IMR-90 (cell line): ENCODE results near the gene H19. TPM values are rescaled to one million over a fixed set of nuclear protein-coding genes. Genes with fewer than 3 reads are reported as not detected.

Experiments used
- ATAC-seq: fragments of 200-7000 bp; cut with Tn5 transposase; 2 replicates; pipeline ENCODE4 v1.9.1; 2020; ENCODE audit warnings: low read depth, mild to moderate bottlenecking, moderate library complexity
- Bru-seq: library from RNA; stranded (reverse); fragments of 400-500 nt; gene quantifications from one replicate; lab custom pipeline; 2021; lab: Mats Ljungman, UMichigan
- BruChase-seq, 2 experiments: library from RNA; stranded (reverse); fragments of 400-500 nt; gene quantifications; one replicate each; lab custom pipeline; 2021; lab: Mats Ljungman, UMichigan
- BruUV-seq: library from RNA; stranded (reverse); fragments of 400-500 nt; replicated peaks from 2 replicates; lab custom pipeline; 2021; lab: Mats Ljungman, UMichigan
- CTCF ChIA-PET: fragments of 300-600 bp; formaldehyde crosslinking; extraction: SDS; loops from one replicate; lab custom pipeline; 2021; ENCODE audit warnings: antibody characterized with exemption; lab: Yijun Ruan, JAX
- POLR2A ChIA-PET: fragments of 300-600 bp; sonication (Branson Sonifier 250); formaldehyde crosslinking; loops from one replicate; lab custom pipeline; 2022; ENCODE audit warnings: antibody characterized with exemption; ENCODE audit not compliant: unreplicated experiment; lab: Charles Lee
- DNase-seq: peaks from one replicate; pipeline ENCODE4 v3.0.0; 2013
- H2AFZ ChIP-seq: replicated peaks from 2 replicates; pipeline ENCODE3; 2013; ENCODE audit warnings: low read length, mild to moderate bottlenecking; ENCODE audit not compliant: poor library complexity
- H2AK5ac ChIP-seq: 2 replicates; pipeline ENCODE4 v1.6.1; 2013; ENCODE audit warnings: low read depth, low read length, inconsistent platforms
- H2AK9ac ChIP-seq: replicated peaks from 2 replicates; pipeline ENCODE3; 2013; ENCODE audit warnings: mild to moderate bottlenecking, low read depth, low read length, moderate library complexity; ENCODE audit not compliant: poor library complexity
- H2BK120ac ChIP-seq: 2 replicates; pipeline ENCODE4 v1.6.1; 2013; ENCODE audit warnings: low read depth, low read length, inconsistent platforms
- H2BK15ac ChIP-seq: 3 replicates; pipeline ENCODE4 v1.6.1; 2013; ENCODE audit warnings: low read depth, low read length, inconsistent platforms
- H2BK20ac ChIP-seq: 2 replicates; pipeline ENCODE4 v1.6.1; 2013; ENCODE audit warnings: low read depth, mild to moderate bottlenecking, inconsistent platforms, low read length, moderate library complexity
- H2BK5ac ChIP-seq: 2 replicates; pipeline ENCODE4 v1.6.1; 2013; ENCODE audit warnings: mild to moderate bottlenecking, low read depth, low read length, inconsistent platforms; ENCODE audit not compliant: poor library complexity, severe bottlenecking
- H3K14ac ChIP-seq: replicated peaks from 2 replicates; pipeline ENCODE4 v1.6.1; 2013; ENCODE audit warnings: low read depth, low read length, inconsistent platforms
- H3K18ac ChIP-seq: 2 replicates; pipeline ENCODE4 v1.6.1; 2013; ENCODE audit warnings: low read depth, low read length, control low read depth
- H3K23ac ChIP-seq: 2 replicates; pipeline ENCODE4 v1.6.1; 2013; ENCODE audit warnings: low read depth, low read length, inconsistent platforms
- H3K27ac ChIP-seq: 2 replicates; pipeline ENCODE4 v1.5.1; 2013; ENCODE audit warnings: mild to moderate bottlenecking, control low read depth, low read length; ENCODE audit not compliant: insufficient read depth
- H3K27me3 ChIP-seq: 2 replicates; pipeline ENCODE4 v1.6.1; 2013; ENCODE audit warnings: low read length; ENCODE audit not compliant: control insufficient read depth, insufficient read depth
- H3K36me3 ChIP-seq: 2 replicates; pipeline ENCODE4 v1.6.1; 2013; ENCODE audit warnings: low read length, mixed read lengths; ENCODE audit not compliant: control insufficient read depth, insufficient read depth
- H3K4ac ChIP-seq: 2 replicates; pipeline ENCODE4 v1.6.1; 2013; ENCODE audit warnings: low read depth, low read length, inconsistent platforms
- H3K4me1 ChIP-seq: 2 replicates; pipeline ENCODE4 v1.6.1; 2013; ENCODE audit warnings: low read length, mixed read lengths; ENCODE audit not compliant: control insufficient read depth, insufficient read depth
- H3K4me2 ChIP-seq: 2 replicates; pipeline ENCODE4 v1.6.1; 2013; ENCODE audit warnings: low read depth, mild to moderate bottlenecking, control low read depth, low read length, moderate library complexity
- H3K4me3 ChIP-seq: 2 replicates; pipeline ENCODE4 v1.5.1; 2013; ENCODE audit warnings: low read depth, mild to moderate bottlenecking, control low read depth, low read length, moderate library complexity; ENCODE audit not compliant: insufficient read depth
- H3K56ac ChIP-seq: 2 replicates; pipeline ENCODE4 v1.6.1; 2013; ENCODE audit warnings: low read length, inconsistent platforms; ENCODE audit not compliant: insufficient read depth; ENCODE audit errors: extremely low read depth
- H3K79me1 ChIP-seq, 2 experiments: 2 replicates each; pipeline ENCODE4 v1.6.1; 2013; ENCODE audit warnings: low read length in 2 of 2, inconsistent platforms in 1 of 2, low read depth in 1 of 2
- H3K9ac ChIP-seq: 2 replicates; pipeline ENCODE4 v1.6.1; 2013; ENCODE audit warnings: low read depth, low read length, control low read depth
- H3K9me1 ChIP-seq: 2 replicates; pipeline ENCODE4 v1.6.1; 2013; ENCODE audit warnings: low read length, inconsistent platforms; ENCODE audit not compliant: insufficient read depth
- H3K9me3 ChIP-seq: 2 replicates; pipeline ENCODE4 v1.6.1; 2013; ENCODE audit warnings: low read length; ENCODE audit not compliant: control insufficient read depth, insufficient read depth
- H4K20me1 ChIP-seq: 2 replicates; pipeline ENCODE4 v1.6.1; 2013; ENCODE audit warnings: low read length, inconsistent platforms; ENCODE audit not compliant: insufficient read depth
- H4K5ac ChIP-seq: 2 replicates; pipeline ENCODE4 v1.6.1; 2013; ENCODE audit warnings: mild to moderate bottlenecking, low read depth, low read length, control low read depth
- H4K8ac ChIP-seq, 2 experiments: 2 replicates each; pipeline ENCODE4 v1.6.1; 2013; ENCODE audit warnings: low read depth in 2 of 2, low read length in 2 of 2, control low read depth in 1 of 2, inconsistent platforms in 1 of 2
- H4K91ac ChIP-seq: 2 replicates; pipeline ENCODE4 v1.6.1; 2013; ENCODE audit warnings: low read depth, low read length, inconsistent platforms; ENCODE audit not compliant: insufficient read depth
- BHLHE40 ChIP-seq: fragments of 150-350 bp; IDR thresholded peaks from 2 replicates; pipeline ENCODE4 v1.6.1; 2016; ENCODE audit warnings: mild to moderate bottlenecking, low read depth, low read length
- CEBPB ChIP-seq: IDR thresholded peaks from 2 replicates; pipeline ENCODE4 v1.6.1; 2012; ENCODE audit warnings: low read depth, low read length, improper control_type of control experiment
- CHD1 ChIP-seq: IDR thresholded peaks from 2 replicates; pipeline ENCODE4 v1.6.1; 2012; ENCODE audit warnings: low read depth, low read length, improper control_type of control experiment
- FOS ChIP-seq: fragments of 150-350 bp; IDR thresholded peaks from 2 replicates; pipeline ENCODE4 v1.6.1; 2016; ENCODE audit warnings: low read depth, low read length
- MAFK ChIP-seq: IDR thresholded peaks from 2 replicates; pipeline ENCODE4 v1.6.1; 2012; ENCODE audit warnings: low read depth, low read length, improper control_type of control experiment
- MAZ ChIP-seq: IDR thresholded peaks from 2 replicates; pipeline ENCODE4 v1.6.1; 2012; ENCODE audit warnings: low read depth, mild to moderate bottlenecking, low read length, improper control_type of control experiment, moderate library complexity, borderline replicate concordance
- MXI1 ChIP-seq: IDR thresholded peaks from 2 replicates; pipeline ENCODE4 v1.6.1; 2012; ENCODE audit warnings: low read depth, mild to moderate bottlenecking, low read length, moderate library complexity, borderline replicate concordance
- NFE2L2 ChIP-seq: fragments of 150-350 bp; IDR thresholded peaks from 2 replicates; pipeline ENCODE4 v1.6.1; 2016; ENCODE audit warnings: low read depth, mild to moderate bottlenecking, low read length
- POLR2A ChIP-seq: IDR thresholded peaks from 2 replicates; pipeline ENCODE4 v1.6.1; 2012; ENCODE audit warnings: mild to moderate bottlenecking, low read depth, low read length
- RAD21 ChIP-seq: IDR thresholded peaks from 2 replicates; pipeline ENCODE4 v1.6.1; 2012; ENCODE audit warnings: low read length, improper control_type of control experiment
- RCOR1 ChIP-seq: IDR thresholded peaks from 2 replicates; pipeline ENCODE4 v1.6.1; 2012; ENCODE audit warnings: mild to moderate bottlenecking, low read length, improper control_type of control experiment; ENCODE audit not compliant: insufficient replicate concordance
- RFX5 ChIP-seq: IDR thresholded peaks from 2 replicates; pipeline ENCODE4 v1.8.0; 2012; ENCODE audit warnings: low read depth, mild to moderate bottlenecking, low read length, moderate library complexity
- SMC3 ChIP-seq: fragments of 150-350 bp; IDR thresholded peaks from 2 replicates; pipeline ENCODE4 v1.6.1; 2016; ENCODE audit warnings: low read depth, mild to moderate bottlenecking, antibody characterized with exemption, low read length, moderate library complexity
- WGBS, 2 experiments: methylation state at CpG; one replicate each; pipeline versions ENCODE4 v1.1.5 to v1.1.7; 2013; ENCODE audit warnings: missing lambda C conversion rate in 2 of 2; ENCODE audit not compliant: insufficient read length in 1 of 2; ENCODE audit errors: extremely low coverage in 2 of 2; 5-methylcytosine and 5-hydroxymethylcytosine counted together
- dilution Hi-C: fragments of 300-500 bp; cut with HindIII; formaldehyde crosslinking; loops from one replicate; pipeline ENCODE4 v1.14.3; 2018; ENCODE audit warnings: low sequenced_read_pairs; ENCODE audit not compliant: unreplicated experiment
- in situ Hi-C: fragments of 300-500 bp; cut with MboI; formaldehyde crosslinking; loops from 3 replicates; pipeline ENCODE4 v1.14.3; 2019; ENCODE audit warnings: low sequenced_read_pairs, inconsistent platforms, mixed read lengths
- intact Hi-C: fragments of 100-400 bp; cut with micrococcal nuclease; formaldehyde crosslinking; loops from 2 replicates; pipeline ENCODE4 v1.10.0; 2022
- long read RNA-seq: library from polyadenylated mRNA; unstranded; transcript quantifications from one replicate; pipeline ENCODE4 v2.0.0, GENCODE V29; 2021; ENCODE audit not compliant: unreplicated experiment
- polyA plus RNA-seq, 3 experiments: library from polyadenylated mRNA; depleted of rRNA; stranded (reverse); fragments of >200 nt; gene quantifications; 2 replicates each; pipeline ENCODE4 v1.2.3, GENCODE V29; 2012; ENCODE audit warnings: low replicate concordance in 1 of 3
- total RNA-seq: library from RNA; depleted of rRNA; stranded (reverse); fragments of >200 nt; gene quantifications from 2 replicates; pipeline ENCODE4 v1.2.3, GENCODE V29; 2012; rRNA removed
- TF ChIP-seq, protein P1 (sequence below): conservative IDR thresholded peaks from 2 replicates; pipeline ENCODE4 v1.5.1; 2012; ENCODE audit warnings: mild to moderate bottlenecking, low read depth, low read length, improper control_type of control experiment
- TF ChIP-seq, protein P2 (sequence below): fragments of 150-350 bp; IDR thresholded peaks from 2 replicates; pipeline ENCODE4 v1.6.1; 2017; ENCODE audit warnings: mild to moderate bottlenecking, antibody characterized with exemption, low read length, low read depth
- TF ChIP-seq, protein P3 (sequence below): fragments of 150-350 bp; IDR thresholded peaks from 2 replicates; pipeline ENCODE4 v1.6.1; 2016; ENCODE audit warnings: low read depth, mild to moderate bottlenecking, low read length, moderate library complexity, borderline replicate concordance

H19 gene
- not detected in 2 replicates for total RNA-seq
- 0.23 and 0.41 TPM in 2 replicates for polyA plus RNA-seq (2012; rRNA removed)
- 0.30 and 0.35 TPM in 2 replicates for polyA plus RNA-seq (2012; cell fraction: cytosol; rRNA removed)
- 0.70 and 0.84 TPM in 2 replicates for polyA plus RNA-seq (2012; cell fraction: nucleus; rRNA removed; ENCODE audit: low replicate concordance)
- Bru-seq, nascent RNA, result not detected
- not detected for BruChase-seq, experiment 1, labeled RNA remaining after a 6-hour chase
- percentile 21 among the genes with signal in this experiment for BruChase-seq, experiment 2, labeled RNA remaining after a 2-hour chase
- long read RNA-seq, result 0 reads

DNA sequence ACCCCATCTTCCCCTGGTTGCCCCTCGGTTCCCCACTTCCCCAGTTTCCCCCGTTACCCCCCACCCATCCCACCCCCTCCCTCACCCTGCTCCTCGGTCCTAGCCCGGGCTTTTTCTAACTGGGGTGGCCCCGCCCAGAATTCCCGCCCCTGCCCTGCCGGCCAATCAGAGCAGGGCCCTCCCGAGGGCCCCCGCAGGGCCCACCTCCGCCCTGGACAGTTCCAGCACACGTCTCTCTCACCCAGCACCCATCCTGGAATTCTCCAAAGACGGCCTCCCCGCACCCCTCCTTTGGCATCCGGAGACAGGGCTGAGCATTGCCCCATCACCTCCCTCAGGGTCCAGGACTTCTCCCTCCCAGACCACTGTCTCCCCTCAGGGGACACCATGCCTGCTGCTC is at the start of gene H19:
Gene H19, minus strand, starts transcription at position 88 of the 400 bp plus-strand sequence.
- no peak within 1 kb of the TSS for H3K56ac ChIP-seq
- no peak within 1 kb of the TSS for H3K4ac ChIP-seq
- dilution Hi-C loops (no loop called here), intact Hi-C loops (no loop called here), in situ Hi-C loops (no loop called here)
- no peaks in the 10 kb centered on the region for H3K4me1 ChIP-seq
- no peak within 1 kb of the TSS for H2BK5ac ChIP-seq
- H2BK120ac ChIP-seq, result no peak within 1 kb of the TSS
- H3K36me3 ChIP-seq, result no peaks in the 10 kb centered on the region
- H2BK15ac ChIP-seq, result no peak within 1 kb of the TSS
- no peak within 1 kb of the TSS for H4K5ac ChIP-seq
- H2AFZ ChIP-seq, result no peak within 1 kb of the TSS
- ChIA-PET POLR2A (no interaction called here), CTCF (interaction anchor here (1.4 kb wide), 1 partner anchor 304 kb away, joined by 4 read pairs; no protein-coding TSS in a partner anchor)
- H3K14ac ChIP-seq, result no peak within 1 kb of the TSS
- WGBS, 2 experiments, result no CpG with 5 or more reads among the region's 14 CpGs
- H2AK5ac ChIP-seq, result no peak within 1 kb of the TSS
- H3K9me3 ChIP-seq, result no peaks in the 10 kb centered on the region
- H3K18ac ChIP-seq, result no peak within 1 kb of the TSS
- H3K27ac ChIP-seq, result no peak within 1 kb of the TSS
- no peaks in the 10 kb centered on the region for H3K9me1 ChIP-seq
- H3K27me3 ChIP-seq, result no peaks in the 10 kb centered on the region
- no peak within 1 kb of the TSS for H3K4me2 ChIP-seq
- no peaks in the 10 kb centered on the region for H4K20me1 ChIP-seq
- no peak for TF ChIP-seq CHD1
- TF ChIP-seq, protein P1, sequence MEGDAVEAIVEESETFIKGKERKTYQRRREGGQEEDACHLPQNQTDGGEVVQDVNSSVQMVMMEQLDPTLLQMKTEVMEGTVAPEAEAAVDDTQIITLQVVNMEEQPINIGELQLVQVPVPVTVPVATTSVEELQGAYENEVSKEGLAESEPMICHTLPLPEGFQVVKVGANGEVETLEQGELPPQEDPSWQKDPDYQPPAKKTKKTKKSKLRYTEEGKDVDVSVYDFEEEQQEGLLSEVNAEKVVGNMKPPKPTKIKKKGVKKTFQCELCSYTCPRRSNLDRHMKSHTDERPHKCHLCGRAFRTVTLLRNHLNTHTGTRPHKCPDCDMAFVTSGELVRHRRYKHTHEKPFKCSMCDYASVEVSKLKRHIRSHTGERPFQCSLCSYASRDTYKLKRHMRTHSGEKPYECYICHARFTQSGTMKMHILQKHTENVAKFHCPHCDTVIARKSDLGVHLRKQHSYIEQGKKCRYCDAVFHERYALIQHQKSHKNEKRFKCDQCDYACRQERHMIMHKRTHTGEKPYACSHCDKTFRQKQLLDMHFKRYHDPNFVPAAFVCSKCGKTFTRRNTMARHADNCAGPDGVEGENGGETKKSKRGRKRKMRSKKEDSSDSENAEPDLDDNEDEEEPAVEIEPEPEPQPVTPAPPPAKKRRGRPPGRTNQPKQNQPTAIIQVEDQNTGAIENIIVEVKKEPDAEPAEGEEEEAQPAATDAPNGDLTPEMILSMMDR, result no peak
- TF ChIP-seq, protein P2, sequence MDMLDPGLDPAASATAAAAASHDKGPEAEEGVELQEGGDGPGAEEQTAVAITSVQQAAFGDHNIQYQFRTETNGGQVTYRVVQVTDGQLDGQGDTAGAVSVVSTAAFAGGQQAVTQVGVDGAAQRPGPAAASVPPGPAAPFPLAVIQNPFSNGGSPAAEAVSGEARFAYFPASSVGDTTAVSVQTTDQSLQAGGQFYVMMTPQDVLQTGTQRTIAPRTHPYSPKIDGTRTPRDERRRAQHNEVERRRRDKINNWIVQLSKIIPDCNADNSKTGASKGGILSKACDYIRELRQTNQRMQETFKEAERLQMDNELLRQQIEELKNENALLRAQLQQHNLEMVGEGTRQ, result no peak
- TF ChIP-seq MAFK, result no peak
- TF ChIP-seq RFX5, result no peak
- TF ChIP-seq NFE2L2, result no peak
- TF ChIP-seq MXI1, result no peak
- TF ChIP-seq POLR2A, result no peak
- no peak for TF ChIP-seq FOS
- no peak for TF ChIP-seq CEBPB
- no peak for TF ChIP-seq SMC3
- no peak for TF ChIP-seq RCOR1
- TF ChIP-seq MAZ, result no peak
- TF ChIP-seq BHLHE40, result no peak
- TF ChIP-seq, protein P3, sequence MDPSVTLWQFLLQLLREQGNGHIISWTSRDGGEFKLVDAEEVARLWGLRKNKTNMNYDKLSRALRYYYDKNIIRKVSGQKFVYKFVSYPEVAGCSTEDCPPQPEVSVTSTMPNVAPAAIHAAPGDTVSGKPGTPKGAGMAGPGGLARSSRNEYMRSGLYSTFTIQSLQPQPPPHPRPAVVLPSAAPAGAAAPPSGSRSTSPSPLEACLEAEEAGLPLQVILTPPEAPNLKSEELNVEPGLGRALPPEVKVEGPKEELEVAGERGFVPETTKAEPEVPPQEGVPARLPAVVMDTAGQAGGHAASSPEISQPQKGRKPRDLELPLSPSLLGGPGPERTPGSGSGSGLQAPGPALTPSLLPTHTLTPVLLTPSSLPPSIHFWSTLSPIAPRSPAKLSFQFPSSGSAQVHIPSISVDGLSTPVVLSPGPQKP, result no peak
- no peak for TF ChIP-seq RAD21
- no peak within 1 kb of the TSS for H3K9ac ChIP-seq
- no peaks in the 10 kb centered on the region for H3K79me1 ChIP-seq
- no peak for DNase-seq
- no peak within 1 kb of the TSS for H3K4me3 ChIP-seq
- peak; percentile 67 for ATAC-seq
- no peak within 1 kb of the TSS for H2BK20ac ChIP-seq
- H3K23ac ChIP-seq, result no peak within 1 kb of the TSS
- H4K91ac ChIP-seq, result no peak within 1 kb of the TSS
- no peak within 1 kb of the TSS for H4K8ac ChIP-seq
- H2AK9ac ChIP-seq, result no peak within 1 kb of the TSS
- BruUV-seq, result no TSS peak
